Measurements from ENCODE around the gene CXCR6.

CXCR6 gene

DNA sequence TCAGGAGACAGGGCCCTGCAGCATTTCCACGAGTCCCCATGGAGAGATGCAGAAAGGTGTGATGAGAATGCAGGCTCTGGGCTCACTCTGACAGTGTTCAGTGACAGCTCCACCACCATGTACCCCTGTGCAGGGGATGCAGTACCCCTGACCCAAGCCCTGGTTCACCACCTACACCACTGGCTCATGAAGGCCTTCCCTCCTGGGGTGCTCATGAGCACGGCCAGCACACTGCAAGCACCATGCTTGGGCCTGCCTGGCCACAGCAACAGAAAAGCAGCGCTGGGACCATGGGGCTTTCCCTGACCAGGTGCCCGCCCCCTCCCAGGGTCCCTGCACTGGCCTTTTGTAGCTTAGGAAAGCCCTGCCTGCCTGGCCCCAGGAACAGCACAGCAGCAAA is 6.2 kb downstream of the CXCR6 start:
- no peak for DNase-seq

DNA sequence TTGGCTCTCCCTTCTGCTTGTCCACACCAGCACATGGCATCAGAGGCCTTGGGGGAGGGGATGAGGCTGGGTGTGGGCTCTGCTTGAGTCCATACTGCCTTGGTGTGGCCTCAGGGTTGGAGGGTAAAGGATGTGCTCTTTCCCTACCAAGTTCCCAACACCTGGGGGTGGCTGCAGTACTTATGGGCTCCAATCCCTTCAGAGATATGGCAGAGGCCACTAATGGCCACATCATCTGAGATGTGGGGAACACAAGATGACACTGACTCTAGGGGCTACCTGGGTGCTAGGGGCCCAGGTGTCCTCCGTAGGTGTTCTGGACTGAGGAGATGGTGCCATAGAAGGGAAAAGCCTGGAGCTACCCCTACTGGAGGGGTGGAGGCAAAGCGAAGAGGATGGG is 6.9 kb downstream of the CXCR6 start:
- no peak for DNase-seq

DNA sequence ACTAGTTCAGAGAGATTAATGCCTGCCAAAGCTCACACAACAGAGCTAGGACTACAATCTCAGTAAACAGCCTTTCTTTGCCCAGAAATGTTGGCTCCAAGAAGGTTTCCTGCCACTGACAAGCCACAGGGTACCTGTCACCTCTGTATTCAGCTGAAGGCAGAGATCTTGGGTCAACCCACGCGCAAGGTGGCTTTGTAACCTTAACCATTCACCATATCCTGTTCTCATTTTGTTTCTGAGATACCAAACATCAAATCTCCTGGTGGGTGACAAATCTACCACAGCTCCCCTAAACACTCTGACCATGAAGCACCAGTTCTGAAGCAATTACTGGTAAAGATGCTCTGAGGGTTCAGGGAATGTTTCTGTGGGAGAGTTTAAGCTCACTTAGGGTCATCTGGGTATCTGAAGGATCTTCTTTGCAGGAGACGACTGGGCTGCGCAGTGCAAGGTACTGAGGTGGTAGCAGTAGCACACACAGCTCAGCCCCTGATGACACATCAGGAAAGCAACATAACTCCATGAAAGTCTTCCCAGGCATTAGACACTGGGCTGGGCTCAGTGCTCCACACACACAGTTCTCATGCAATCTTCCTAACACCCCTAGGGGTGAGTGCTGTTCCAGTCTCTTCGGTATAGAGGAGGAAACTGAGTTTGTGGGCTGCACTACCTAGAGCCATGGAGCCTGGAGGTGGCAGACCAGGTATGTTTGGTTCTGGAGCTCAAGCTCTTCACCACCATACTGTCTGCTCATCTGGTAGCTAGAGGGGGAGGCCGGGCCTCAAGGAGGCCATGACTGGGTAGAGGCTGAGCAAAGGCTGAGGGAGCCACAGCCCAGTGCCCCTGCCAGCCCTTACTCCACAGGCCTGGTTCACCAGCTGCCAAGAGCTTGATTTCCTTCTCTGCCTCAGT is 7.7 kb downstream of the CXCR6 start:
- no peak for DNase-seq

DNA sequence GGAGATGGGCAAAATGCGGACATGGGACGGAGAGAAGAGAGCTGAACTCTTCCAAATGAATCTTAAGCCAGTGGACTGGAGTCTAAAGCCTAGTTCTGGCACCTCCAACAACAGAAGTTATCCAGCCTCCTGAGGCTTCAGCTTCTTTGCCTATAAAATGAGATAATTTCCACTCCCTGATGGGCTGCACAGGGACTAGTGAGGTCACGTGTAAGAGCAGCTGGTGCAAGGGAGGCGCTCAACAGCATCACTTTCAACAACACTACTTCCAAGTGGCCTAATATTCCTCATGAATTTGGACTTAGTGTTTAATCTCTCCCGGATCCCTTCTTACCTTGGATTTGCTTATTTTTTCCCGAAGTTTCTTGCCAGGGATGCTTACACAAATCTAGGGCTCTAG is 8.7 kb downstream of the CXCR6 start:
- DNase-seq, result no peak

DNA sequence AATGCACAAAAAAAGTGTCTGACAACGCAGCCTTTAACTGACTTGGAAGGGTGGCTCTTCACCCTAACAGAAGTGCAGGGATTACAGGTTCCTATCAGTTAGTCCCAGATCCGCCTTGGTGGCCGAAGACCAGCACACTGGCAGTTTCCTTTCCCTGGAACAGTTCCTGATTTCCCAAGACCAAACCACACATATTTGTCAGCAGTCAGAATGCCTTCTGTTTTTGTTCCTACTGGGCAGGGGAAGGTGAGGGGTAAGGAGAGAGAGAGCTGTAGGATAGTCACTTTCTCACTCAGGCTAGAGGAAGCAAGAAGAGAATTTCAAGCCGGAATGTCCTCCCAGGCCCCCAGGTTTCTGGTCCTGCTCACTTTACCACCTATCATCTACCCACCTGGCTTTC is 9.2 kb downstream of the CXCR6 start:
- no peak for DNase-seq

DNA sequence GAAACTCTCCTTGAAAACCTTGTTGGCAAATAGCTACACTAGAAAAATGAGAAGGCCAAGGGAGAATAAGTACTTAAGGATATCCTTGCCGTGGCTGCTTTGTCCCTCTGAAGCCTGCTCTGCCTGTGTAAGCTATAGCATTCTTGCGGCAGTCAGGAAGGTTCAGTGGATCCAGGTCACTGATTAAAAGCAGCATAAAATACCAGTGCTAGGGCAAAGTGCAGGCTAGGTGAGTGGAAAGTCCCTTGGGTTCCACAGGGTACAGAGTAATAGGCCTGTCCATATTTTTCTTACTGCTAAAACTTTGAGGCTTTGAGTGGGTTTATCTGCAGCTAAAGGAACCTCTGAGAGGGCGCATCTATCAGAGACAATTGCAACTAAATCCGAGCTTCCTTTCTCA is 10.3 kb downstream of the CXCR6 start:
- no peak for DNase-seq

DNA sequence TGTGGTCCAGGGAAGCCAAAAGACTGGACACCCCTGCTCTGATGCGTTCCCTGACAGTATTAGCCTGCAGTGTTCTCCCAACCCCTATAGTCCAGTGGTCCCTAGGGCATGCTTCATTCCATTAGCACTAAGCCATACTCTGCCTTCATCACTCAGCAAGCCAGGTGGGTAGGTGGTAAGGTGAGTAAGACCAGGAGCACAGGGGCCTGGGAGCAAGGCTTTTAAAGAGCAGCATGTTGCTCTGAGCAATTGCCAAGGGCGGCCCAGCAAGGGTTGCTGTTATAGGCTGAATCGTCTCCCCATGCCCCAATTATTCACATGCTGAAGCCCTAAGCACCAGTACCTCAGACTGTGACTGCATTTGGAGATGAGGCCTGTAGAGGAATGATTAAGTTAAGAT is 11.0 kb downstream of the CXCR6 start:
- no peak for DNase-seq

DNA sequence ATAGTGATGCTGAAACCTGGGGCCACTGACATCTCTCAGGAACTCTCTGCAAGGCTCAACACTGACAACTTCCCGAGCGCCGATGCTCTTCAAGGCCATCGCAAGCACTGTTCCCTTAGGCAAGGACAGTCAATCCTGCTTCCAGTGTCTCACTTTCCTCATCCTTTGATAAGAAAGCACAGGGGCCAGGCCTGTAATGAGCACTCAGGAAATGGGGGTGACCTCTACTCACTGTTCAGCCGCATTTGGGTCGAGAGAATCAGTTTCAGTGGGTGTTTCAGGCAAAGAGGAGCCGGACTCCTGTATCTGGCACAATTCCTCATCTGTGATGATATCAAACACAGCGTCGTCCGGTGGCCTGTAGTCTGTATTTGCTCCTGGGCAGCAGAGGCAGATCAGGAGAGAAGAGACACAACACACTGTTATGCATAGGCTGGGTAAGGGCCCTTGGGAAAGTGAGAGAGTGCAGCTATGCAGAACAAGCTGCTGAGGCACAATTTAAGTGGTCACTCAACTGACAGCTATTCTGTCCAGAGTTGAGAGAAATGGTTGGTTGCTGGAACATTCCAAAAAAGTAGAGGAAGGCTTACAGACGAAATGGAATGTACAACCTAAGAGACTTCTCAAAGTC is 11.9 kb downstream of the CXCR6 start:
- DNase-seq, result no peak

DNA sequence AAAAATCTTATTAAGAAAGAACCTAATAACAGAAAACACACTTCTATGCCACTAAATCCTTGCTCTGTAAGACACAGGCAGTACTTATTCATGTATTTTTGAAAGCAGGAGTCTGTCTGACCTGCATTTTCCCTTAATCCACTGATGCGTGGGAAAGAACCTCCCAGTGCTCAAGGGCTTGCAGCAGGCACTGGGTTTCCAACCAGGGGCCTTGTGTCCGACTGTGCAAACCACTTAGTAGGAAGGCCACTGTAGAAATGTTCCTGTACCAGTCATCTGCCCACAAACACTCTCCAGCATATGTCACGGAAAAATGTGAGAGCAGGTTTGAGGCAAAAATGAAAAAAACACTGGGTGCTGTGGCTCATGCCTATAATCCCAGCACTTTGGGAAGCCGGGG is 12.4 kb downstream of the CXCR6 start:
- no peak for DNase-seq

DNA sequence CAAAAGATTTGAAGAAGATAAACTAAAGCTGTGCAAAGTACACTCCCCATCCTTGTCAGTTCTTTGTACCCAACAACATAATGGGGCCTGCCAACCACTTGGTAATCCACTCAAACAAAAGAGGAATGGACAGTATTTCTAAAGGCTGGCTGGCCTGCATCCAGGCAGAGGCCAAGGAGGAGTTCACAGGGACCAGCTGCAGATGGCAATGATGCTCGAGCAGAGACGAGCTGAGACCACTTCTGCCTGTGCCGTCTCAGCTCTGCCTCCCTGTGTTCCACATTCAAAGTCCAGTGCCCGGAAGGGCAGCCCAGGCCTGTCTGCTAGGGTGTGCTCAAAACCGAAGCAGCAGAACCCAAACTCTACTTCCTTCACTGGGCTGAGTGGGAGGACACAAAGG is 14.3 kb downstream of the CXCR6 start:
- no peak for DNase-seq

DNA sequence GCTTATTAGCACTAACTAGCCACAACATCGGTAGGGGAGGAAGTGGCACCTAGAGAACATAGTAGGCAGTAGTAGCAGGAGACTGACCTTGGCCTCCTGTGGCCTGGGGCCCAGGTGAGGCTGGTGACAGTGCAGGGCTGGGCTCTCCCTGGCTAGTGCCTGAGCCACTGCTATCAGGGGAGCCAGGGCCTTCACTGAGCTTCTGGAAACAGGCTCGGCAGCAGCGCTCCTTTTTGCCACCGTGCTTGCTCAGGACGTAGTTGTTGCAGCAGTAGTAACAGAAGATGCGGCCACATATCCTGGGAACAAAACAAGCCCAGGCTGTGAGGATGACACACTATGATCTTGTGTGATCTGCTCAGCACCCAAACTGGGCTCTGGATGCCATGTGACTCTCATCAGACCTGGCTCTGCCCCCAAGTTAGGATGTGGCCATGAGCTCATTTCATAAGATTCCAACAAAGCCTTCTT is 15.1 kb downstream of the CXCR6 start:
- DNase-seq, result no peak

DNA sequence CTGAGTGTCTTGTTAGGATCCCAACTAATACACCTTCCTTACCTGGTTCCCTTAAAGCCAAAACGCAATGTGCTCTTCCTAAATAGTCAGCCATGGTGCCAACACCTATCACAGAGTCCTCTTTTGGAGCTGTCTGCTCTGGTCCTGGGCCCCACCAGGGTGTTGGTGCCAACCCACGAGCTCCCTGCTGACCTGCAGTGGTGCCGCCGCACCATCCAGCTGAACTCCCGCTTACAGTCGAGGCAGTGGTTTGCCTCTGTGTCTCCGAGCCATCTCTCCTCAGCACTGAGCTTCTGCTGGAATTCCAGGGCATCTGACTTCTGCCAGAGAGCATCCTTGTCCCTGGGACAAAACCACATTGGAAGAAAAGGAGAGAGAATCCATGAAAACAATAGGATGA is 15.9 kb downstream of the CXCR6 start:
- no peak for DNase-seq

DNA sequence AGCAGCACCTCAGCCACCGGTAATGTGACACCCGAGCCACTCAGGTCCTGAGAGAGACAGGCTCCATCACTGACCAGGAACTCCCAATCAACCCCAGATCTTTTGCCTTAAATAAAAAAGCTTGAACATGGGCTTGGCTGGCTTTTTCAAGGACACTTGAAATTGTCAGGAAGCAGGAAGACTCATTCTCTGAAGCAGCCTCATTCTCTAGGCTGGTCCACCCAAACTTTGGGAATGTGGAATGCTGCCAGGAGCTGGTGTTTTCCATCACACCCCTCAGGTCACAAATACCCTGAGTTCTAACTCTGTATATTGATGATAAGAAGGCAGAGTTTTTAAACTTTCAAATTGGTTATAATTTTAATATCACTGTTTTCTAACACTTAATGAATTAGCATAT is 17.0 kb downstream of the CXCR6 start:
- peak; percentile 1 for DNase-seq

DNA sequence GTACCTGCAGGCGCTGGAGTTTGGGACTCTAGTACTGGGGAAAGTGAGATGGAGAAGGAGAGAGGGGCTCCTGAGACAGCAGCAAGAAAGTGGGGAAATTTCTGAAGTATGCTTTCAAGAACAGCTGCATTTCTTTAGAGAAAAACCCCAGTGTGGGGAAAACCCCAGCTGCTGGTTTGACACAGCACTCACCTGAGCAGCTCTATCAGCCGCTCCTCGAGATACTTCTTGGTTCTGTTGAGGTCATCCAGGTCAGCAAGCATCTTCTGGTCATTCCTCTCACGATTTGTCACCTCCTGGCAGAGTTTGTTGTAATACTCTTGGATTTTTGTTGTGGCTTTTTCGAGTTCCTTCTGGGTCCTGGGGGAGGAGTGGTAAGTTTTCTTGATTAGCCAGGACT is 18.8 kb downstream of the CXCR6 start:
- no peak for DNase-seq

DNA sequence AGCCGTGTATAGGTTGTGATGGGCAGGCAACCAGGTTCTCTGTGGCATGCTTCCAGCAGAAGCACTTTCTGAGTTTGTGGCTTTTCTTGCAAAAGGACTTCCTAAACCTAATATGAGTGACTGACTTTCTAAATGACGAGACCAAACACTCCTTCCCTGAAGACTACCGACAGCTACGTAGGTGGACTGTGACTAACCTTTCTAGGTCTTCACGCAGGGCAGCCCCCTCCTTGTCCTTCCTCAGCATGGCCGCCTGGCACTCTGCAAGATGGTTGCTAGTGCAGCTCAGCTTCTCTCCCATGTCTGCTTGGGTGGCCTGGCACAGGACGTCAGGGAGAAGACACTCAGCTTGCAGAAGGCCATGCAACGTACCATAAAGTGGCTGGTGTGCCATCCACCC is 20.9 kb downstream of the CXCR6 start:
- no peak for DNase-seq

DNA sequence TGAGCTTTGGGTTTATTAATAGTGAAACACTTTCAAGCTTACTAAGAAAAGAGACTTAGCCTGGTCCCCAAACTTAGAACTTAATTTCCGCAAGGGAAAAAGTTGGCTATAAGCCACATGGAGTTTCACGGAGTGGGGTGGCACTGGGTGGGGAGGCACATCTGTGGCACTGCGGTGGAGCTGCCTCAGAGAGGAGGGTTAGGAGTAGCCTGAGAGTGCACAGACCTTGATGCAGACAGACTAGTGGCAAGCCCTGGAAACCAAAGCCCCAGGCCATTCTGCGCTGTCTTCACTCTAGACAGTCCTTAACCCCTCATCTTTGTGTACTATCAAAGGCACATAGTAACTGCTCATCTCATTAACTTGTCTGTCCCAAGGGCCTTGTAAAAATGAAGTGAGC is 22.0 kb downstream of the CXCR6 start:
- DNase-seq, result no peak

DNA sequence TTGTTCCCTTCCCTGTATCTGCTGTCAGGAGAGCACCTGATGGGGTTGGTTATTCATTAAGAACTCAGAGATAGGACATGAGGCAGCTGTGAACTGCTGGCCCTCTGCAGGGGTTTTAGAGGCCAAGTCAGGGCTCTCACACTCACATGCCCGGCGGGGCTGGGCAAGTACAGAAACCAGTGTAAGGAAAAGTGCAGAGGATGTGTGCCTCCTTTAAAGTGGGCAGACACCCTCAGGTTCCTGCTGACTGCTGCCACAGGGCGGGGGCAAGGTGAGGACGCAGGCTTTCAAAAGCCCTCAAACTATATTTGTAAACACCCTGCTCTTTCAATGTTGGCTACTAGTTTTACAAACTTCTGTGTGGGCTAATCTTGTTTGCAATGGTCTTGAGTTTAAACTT is 22.4 kb downstream of the CXCR6 start:
- DNase-seq, result no peak

DNA sequence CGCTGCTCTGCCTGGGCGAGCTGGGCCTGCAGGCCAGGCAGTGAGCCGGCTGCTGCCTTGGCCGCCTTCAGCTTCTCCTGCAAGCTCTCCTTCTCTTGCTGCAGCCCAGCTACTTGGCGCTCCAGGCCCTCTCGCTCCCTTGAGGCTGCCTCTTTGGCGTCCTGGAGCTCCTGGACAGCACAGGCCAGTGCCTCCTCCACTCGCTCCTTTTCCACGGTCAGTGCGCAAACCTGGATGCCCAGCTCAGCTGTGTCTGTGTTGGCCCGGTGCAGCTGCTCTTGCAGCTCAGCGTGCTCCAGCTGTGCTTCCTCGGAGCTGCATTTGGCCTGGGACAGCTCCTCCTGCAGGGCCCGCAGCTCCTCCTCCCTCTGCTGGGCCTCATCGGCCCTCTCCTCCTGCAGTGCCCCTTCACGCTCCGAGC is 23.1 kb downstream of the CXCR6 start:
- no peak for DNase-seq

DNA sequence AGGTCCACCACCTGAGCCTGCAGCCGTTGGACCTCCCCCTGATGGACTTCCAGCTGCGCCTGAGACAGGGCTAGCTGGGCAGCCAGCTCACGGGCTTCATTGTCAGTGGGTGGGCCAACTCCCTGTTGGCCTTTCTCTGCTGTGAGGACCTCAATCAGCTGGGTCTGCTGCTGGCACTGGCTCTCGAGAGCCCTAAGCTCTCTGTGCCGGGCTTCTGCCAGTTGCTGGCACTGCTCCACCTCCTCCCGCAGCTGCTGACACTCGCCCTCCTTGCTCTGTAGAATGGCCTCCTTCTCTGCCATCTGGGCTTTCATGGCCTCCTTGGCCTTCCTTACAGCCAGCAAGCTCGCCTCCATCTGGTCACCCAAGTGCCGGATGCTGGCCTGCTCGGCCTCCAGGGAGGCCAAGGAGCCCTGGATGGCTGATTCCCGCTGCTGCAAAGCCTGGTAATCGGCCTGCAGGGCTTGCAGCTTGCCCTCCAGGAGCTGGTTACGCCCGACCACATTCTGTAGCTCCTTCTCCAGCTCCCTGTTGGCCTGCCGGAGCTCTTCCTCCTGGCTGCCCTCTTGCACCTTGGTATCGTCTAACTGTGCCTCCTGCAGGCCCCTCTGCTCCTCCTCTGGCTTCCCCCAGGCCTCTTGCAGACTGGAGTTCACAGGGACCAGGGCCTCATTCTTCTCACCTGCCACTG is 23.8 kb downstream of the CXCR6 start:
- no peak for DNase-seq

DNA sequence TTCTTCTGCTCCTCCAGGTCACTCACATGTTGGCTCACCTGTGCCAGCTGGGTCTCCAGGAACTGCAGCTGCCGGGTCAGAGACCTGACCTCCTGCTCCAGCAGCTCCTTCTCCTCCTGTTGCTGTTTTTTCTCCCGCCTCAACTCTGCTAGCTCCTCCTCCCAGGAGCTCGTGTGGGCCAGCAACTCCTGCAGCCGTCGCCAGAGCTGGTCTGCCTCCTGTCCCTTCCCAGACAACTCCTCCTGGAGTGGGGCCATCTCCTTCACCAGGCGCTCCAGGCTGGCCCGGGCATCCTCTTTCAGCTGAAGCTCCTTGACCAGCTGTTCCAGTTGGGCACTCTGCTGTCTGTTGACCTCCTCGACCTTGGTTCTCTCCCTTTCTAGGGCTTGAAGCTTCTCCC is 24.5 kb downstream of the CXCR6 start:
- no peak for DNase-seq

DNA sequence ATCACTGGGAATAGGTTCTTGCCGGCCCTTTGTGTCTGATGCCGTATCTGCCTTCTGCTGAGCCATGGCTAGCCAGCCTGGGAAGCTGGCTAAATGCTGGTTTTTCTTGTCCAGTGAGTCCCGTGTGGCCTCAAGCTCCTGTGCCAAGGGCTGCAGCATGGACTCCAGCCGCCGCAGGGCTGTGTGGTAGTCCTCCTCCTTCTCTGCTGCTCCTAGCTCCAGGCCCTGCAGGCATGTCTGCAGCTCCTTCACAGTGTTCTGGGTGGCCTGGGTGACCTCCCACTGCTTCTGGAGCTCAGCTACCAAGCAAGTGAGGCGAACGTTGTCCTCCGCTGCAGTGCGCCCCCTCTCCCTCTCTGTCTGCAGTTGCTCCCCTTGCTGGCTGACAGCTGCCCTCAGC is 24.9 kb downstream of the CXCR6 start:
- DNase-seq, result no peak

DNA sequence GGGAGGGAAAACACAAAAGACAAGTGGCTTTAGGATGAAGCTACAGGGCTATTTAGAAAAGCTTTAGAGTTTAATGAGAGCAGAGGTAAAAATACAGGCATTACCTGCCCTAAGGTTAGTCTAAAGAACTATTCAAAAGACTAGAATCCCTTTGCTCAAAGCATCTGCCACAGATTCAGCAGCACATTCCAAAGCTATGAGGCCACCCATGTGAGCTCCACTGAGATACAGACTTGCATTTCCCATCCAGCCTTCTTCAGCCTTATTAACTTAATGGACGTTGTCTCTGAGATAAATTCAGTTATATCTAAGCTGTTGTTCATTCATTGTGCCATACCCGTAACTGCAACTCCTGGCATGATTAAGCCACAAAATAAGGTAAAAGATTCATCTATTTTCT is 25.4 kb downstream of the CXCR6 start:
- DNase-seq, result no peak

DNA sequence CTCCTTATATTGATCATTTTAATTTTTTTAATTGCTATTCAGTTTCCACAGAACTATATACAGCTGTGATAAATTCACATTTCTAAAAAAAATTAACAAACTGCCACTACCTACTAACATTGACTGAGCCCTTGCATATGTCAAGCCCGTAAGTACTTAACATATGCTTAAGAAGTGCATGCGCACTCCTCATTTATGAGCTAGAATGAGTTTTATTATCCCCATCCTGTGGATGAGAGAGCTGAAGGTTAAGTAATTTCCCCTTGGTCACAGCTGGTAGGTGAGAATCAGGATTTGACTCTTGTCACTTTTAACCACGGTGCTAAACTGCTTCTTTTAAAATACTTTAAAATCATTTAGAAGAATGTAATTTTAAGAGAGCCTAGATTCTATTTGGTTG is 25.9 kb downstream of the CXCR6 start:
- no peak for DNase-seq

DNA sequence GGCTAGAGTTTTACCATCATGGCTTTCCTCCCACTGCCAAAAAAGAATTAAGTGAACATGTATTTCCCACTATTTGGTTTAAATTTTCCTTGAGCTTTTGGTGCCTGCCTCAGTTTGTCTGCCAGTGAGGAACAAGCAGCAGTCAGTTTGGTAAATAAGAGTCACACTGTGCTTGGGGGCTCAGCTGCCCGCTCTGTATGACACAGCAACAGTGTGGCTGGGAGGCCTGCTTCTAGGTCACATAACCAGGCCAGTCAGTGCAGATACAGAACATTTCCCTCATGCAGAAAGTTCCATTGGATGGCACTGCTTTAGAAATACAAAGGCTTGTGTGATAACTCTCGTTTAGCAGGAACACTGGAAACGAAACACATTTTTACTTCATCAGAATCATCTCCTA is 26.7 kb downstream of the CXCR6 start:
- DNase-seq, result no peak

All from NCI-H510A treated with DMSO at 0.1 percent for 48 hours (cell line).